ENCODE measurements around the gene AKNA.

AKNA gene, protein sequence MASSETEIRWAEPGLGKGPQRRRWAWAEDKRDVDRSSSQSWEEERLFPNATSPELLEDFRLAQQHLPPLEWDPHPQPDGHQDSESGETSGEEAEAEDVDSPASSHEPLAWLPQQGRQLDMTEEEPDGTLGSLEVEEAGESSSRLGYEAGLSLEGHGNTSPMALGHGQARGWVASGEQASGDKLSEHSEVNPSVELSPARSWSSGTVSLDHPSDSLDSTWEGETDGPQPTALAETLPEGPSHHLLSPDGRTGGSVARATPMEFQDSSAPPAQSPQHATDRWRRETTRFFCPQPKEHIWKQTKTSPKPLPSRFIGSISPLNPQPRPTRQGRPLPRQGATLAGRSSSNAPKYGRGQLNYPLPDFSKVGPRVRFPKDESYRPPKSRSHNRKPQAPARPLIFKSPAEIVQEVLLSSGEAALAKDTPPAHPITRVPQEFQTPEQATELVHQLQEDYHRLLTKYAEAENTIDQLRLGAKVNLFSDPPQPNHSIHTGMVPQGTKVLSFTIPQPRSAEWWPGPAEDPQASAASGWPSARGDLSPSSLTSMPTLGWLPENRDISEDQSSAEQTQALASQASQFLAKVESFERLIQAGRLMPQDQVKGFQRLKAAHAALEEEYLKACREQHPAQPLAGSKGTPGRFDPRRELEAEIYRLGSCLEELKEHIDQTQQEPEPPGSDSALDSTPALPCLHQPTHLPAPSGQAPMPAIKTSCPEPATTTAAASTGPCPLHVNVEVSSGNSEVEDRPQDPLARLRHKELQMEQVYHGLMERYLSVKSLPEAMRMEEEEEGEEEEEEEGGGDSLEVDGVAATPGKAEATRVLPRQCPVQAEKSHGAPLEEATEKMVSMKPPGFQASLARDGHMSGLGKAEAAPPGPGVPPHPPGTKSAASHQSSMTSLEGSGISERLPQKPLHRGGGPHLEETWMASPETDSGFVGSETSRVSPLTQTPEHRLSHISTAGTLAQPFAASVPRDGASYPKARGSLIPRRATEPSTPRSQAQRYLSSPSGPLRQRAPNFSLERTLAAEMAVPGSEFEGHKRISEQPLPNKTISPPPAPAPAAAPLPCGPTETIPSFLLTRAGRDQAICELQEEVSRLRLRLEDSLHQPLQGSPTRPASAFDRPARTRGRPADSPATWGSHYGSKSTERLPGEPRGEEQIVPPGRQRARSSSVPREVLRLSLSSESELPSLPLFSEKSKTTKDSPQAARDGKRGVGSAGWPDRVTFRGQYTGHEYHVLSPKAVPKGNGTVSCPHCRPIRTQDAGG (N-terminal part only)

DNA sequence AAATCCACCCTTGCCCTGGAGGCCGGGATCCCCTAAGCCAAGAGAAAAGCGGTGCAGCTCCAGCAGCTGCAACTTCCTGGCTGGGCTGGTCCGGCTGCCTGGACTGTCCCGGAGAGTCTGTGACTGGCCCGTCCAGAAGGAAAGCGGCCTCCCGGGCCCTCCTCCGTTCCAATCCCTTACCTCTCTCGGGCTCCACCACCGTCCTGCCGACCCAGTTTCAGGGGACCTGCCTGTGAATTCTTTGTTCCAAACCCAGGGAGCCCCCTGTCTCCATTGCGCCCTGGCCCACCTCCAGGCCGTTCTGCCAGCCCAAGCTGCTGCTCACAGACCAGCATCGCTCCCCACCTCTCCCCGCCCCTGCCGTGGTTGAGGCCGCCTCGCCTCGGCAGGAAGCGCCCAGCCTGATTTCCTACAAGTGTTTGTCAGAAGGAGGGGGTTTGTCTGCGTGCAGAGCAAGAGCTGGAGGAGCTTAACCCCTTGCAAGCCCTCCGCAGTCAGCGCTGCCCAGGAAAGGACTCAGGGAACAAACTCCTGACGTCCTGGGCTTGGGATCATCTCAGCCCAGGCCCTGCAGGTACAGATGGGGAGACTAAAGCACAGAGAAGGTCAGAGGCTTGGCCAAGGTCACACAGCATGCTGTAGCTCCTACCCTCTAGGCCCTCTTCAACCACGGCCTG is at the start of gene AKNA:
Gene AKNA, minus strand, starts transcription at position 303 of the 677 bp plus-strand sequence. CDS start 6,649 bp downstream, outside the sequence.
- peak; percentile 59 to 69 (median 61) for DNase-seq

- no peak for DNase-seq
Observed at GRCh38 chr9:114437401-114437893, 49.7 kb upstream of the AKNA start.

DNA sequence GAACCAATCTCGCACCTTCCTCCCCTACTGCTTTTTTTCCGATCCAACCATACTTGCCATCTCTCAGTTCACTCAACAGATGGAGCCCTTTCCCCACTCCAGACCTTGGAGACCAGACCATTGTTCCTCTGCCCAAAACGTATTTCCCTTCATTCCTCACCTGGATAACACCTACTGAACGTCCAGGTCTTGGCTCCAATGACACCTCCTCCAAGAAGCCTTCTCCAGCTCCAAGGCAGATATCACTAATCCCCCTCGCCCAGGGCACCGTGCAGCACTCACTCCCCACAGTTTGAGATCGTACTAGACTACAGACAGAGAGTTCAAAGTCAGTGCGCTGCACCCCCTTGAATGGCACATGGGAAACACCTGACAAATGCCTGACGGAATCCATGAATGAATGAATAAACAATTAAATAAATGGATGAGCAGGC is 47.1 kb upstream of the AKNA start:
- peak; percentile 37 to 50 (median 46) for DNase-seq

GRCh38 chr9:114433720-114434255 is 46.0 kb upstream of the AKNA start:
- DNase-seq: no peak

- DNase-seq: no peak
Observed at GRCh38 chr9:114433086-114433485, 45.3 kb upstream of the AKNA start.

GRCh38 chr9:114432323-114433067 is 44.7 kb upstream of the AKNA start:
- DNase-seq: no peak

- no peak for DNase-seq
Observed at GRCh38 chr9:114431770-114432169, 44.0 kb upstream of the AKNA start.

DNA sequence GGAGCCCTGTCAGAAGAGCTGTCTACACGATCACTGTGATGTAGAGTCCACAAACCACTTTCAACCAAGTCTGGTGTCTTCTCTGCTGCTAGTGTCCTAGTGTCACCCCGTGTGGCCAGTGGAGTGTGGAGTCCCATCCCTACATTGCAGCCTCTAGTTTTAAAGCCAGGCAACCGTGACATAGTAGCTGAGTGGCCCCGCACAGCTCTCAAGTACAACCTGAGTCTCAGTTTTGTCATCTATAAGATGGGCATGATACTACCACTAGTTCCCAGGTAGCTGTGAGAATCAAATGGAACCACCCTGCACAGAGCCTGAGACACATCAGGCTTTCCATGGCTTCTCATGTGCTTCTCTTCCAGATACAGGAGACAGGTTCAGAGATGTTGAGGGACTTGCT is 43.2 kb upstream of the AKNA start:
- no peak for DNase-seq

DNA sequence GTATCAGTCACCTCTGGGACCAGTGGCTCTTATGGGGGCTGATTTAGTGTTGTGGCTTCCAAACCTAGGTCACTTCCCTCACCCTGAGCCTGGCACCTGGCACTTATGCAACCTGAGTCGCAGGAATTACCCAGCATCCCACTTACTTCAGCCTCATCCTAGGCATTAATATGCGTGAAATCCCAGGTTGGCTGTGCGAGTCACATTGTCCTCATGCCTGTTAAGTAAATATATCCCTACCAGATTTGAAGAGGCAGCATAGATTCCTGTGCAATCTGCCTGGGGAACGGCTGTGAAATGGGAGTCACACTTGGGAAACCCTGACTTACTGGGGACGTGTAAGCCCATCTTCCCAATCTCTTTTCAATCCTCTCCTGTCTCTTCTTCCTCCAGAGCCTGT is 42.7 kb upstream of the AKNA start:
- no peak for DNase-seq

- DNase-seq: no peak
Observed at GRCh38 chr9:114429488-114429887, 41.7 kb upstream of the AKNA start.

- DNase-seq: no peak
Observed at GRCh38 chr9:114428466-114428865, 40.7 kb upstream of the AKNA start.

- DNase-seq: no peak
Observed at GRCh38 chr9:114427644-114428043, 39.9 kb upstream of the AKNA start.

- no peak for DNase-seq
Observed at GRCh38 chr9:114426046-114426948, 38.5 kb upstream of the AKNA start.

GRCh38 chr9:114425126-114425525 is 37.3 kb upstream of the AKNA start:
- DNase-seq: no peak

DNA sequence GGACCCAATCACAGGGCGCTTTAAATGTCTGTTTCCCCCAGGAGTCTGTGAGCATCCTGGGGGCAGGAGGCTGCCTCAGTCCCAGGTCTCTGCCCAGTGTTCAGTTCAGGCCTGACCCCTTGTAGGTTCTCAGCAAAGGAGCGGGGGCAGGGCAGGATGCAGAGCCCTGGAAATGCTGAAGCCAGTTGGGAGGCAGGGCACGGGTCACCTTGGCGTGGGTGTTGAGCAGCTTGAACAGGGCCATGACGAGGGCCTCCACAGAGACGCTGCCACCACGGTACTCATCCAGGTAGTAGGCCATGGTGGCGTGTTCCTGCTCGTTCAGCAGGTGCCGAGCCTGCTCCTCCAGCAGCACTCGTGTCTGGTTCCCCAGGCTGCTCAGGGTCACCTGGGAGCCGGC is 36.3 kb upstream of the AKNA start:
- DNase-seq: no peak

DNA sequence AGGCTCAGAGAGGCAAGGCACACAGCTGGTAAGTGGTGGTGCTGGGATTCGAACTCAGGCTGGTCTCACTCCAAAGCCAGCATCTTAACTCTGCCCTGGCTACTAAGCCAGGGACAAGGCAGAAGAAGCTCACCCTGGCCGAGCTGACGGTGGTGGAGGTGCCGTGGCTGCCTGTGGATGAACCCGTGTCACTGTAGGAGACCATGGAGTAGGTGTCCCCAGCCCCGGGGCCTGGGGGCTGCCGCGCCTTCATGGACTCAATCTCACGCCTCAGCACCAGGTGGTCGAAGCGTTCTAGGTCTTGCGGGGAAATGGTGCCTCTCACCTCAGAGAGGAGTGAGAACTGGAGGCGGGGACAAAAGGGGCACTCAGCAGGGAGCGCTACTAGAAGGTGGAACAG is 35.4 kb upstream of the AKNA start:
- DNase-seq: no peak

GRCh38 chr9:114421147-114421546 is 33.4 kb upstream of the AKNA start:
- DNase-seq: no peak

GRCh38 chr9:114419796-114420195 is 32.0 kb upstream of the AKNA start:
- DNase-seq: no peak

GRCh38 chr9:114418053-114418452 is 30.3 kb upstream of the AKNA start:
- no peak for DNase-seq

GRCh38 chr9:114417511-114417910 is 29.7 kb upstream of the AKNA start:
- DNase-seq: no peak
